Fibroblast of mammary gland (primary cell): ENCODE measurements around the gene NUDT6.
"Not testable (repeated sequence)": the region's sequence is repeated elsewhere in the genome, so short reads cannot be mapped to it uniquely, and the experiment has no call there.

ENCODE experiments used
- DNase-seq: peaks from one replicate; pipeline ENCODE4 v3.0.0-alpha.2; 2010; ENCODE audit warnings: low read depth
- H3K4me3 ChIP-seq: 2 replicates; pipeline ENCODE4 v1.5.1; 2011; ENCODE audit warnings: low read depth, mild to moderate bottlenecking, low read length, moderate library complexity; ENCODE audit not compliant: control insufficient read depth
- TF ChIP-seq, protein P1 (sequence below): conservative IDR thresholded peaks from 2 replicates; pipeline ENCODE4 v1.5.1; 2011; ENCODE audit warnings: low read depth, low read length, inconsistent platforms; ENCODE audit not compliant: control insufficient read depth, insufficient read depth

Gene NUDT6

DNA sequence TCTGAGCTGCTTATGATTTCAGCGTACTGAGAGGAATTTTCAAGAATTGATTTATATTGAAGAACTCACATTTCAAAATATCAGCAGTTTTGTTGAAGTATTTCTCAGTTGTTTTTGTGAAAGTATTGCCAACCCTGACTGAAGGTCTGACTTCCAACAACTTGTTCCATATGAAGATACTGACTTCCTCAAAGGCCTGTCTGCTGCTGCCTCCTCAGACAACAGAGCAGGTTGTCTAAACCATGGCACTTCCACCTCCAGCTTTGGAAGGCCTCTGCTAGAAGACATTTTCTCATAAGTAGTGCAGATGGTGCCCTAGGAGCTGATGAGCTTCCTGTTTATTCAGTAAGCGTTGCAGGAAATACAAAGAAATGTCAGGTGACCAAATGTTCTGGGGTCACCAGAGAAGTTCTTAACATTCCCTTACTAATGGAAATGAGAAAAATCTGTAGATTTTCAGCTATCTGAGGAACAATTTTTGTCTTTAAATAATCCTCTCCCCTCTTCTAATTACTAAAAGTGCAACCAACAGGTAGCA, 67.0 kb downstream of the NUDT6 start:
- TF ChIP-seq, protein P1, sequence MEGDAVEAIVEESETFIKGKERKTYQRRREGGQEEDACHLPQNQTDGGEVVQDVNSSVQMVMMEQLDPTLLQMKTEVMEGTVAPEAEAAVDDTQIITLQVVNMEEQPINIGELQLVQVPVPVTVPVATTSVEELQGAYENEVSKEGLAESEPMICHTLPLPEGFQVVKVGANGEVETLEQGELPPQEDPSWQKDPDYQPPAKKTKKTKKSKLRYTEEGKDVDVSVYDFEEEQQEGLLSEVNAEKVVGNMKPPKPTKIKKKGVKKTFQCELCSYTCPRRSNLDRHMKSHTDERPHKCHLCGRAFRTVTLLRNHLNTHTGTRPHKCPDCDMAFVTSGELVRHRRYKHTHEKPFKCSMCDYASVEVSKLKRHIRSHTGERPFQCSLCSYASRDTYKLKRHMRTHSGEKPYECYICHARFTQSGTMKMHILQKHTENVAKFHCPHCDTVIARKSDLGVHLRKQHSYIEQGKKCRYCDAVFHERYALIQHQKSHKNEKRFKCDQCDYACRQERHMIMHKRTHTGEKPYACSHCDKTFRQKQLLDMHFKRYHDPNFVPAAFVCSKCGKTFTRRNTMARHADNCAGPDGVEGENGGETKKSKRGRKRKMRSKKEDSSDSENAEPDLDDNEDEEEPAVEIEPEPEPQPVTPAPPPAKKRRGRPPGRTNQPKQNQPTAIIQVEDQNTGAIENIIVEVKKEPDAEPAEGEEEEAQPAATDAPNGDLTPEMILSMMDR: no peak
- no peak overlapping the region for H3K4me3 ChIP-seq
- no peak for DNase-seq

DNA sequence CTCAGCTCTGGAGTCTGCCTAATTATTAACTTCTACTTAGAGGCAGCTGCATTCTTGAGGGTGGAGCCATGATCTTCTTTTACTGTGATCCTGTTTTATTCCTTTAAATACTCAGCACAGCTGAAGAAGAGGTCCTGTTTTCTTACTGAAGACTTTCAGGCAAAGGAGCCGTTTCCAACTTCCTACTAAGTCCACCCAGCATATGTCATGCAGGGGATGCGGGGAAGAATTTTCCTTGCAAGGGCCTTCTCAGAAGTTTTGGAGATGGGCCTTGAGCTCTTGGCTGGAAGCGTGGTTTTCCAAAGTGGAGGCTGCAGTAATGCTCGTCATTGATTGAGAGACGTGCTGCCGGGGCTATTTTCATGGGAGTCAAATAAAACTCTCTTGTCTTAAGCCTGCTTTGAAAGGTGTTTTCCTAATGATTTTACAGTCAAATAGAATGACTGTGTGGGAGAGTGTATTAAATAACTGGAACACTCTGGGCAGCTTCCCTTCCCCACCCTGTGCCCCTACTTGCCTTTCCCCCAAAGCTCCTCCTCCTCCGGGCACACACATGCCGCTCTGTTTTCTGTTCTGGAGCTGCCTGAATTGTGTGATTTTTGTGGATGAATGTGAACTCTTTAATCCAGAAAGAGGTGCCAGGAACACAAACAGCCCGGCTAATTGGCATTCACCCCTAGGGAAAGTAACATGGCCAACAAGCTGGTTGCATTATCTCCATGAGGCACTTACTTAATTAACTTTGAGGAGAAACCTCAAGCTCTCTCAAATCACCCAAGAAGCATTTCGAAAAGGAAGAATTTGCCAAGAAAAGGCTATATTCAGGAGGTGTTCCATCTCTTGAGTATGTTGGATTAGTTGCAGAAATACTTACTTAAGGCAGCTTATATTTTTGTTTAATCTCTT, 67.7 kb downstream of the NUDT6 start:
- peak; percentile 44 for DNase-seq
- TF ChIP-seq, protein P1: no peak
- peak overlapping the region; percentile 27 for H3K4me3 ChIP-seq

DNA sequence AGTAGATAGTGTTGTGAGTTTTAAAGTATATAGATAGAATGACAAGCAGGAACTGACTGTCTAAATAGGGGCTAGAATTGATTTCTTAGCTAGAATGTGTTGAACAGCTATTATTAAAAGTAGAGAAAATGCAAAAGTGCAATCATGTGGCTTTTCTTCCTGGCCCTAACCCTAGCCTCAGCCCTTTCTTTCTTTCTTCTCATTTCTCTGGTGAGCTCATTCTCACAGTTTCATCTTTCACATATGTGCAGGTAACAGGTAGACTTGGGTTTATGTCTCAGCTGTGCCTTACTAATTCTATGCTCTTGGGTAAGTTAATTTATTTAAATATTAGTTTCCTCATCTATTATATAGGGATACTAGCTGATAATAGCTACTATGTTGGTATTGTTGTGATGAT, 70.8 kb downstream of the NUDT6 start:
- H3K4me3 ChIP-seq: no peak overlapping the region
- DNase-seq: no peak
- TF ChIP-seq, protein P1: no peak

DNA sequence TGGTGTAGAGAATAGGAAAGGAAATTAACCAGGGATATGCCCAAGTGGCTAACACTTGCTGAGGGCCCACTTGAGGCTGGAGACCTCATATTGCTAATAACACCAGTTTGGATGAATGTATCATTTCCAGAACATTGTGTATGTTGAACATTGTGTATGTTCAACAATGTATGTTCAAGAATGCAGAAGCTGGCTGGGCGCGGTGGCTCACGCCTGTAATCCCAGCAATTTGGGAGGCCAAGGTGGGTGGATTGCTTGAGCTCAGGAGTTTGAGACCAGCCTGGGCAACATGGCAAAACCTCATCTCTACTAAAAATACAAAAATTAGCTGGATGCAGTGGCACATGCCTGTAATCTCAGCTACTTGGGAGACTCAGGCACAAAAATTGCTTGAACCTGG, 72.6 kb downstream of the NUDT6 start:
- H3K4me3 ChIP-seq, DNase-seq: not testable (repeated sequence)

DNA sequence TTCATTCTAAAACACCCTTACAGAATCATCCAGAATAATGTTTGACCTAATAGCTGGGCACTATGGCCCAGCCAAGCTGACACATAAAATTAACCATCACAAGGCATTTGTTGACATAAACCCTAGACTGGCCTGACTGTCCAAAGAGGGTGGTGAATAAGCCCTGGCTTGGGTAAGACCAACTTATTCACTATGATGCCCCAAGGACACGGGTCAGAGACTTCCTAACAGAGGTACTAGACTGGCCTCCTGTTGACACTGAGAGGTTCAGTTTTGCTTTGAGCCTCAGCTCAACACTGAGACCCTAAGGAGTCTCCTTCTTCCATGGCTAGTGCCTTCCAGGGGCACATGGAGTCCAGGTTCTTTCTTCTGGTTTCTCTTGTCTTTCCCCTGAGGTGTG, 74.5 kb downstream of the NUDT6 start:
- DNase-seq: no peak
- H3K4me3 ChIP-seq: no peak overlapping the region
- TF ChIP-seq, protein P1: no peak

DNA sequence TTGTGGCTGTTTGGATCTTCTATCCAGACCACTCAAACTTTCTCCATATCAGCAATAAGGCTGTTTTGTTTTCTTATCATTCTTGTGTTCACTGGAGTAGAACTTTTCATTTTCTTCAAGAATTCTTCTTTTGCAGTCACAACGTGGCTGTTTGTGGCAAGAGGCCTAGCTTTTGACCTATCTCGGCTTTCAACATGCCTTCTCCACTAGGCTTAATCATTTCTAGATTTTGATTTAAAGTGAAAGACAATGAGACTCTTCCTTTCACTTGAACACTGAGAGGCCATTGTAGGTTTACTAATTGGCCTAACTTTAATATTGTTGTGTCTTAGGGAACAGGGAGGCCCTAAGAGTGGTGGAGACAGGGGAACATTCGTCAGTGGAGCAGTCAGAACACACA, 76.6 kb downstream of the NUDT6 start:
- TF ChIP-seq, protein P1: no peak
- no peak overlapping the region for H3K4me3 ChIP-seq
- DNase-seq: no peak

DNA sequence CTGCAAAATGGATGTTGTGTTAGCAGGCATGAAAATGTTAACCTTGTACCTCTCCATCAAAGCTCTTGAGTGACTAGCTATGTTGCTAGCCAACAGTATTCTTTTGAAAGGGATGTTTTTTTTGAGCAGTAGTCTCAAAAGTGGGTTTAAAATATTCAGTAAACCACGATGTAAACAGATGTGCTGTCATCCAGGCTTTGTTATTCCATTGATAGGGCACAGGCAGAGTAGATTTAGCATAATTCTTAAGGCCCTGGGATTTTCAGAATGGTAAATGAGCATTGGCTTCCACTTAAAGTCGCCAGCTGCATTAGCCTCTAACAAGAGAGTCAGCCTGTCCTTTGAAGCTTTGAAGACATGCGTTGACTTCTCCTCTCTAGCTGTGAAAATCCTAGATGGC, 77.3 kb downstream of the NUDT6 start:
- DNase-seq: no peak
- TF ChIP-seq, protein P1: no peak
- H3K4me3 ChIP-seq: no peak overlapping the region

DNA sequence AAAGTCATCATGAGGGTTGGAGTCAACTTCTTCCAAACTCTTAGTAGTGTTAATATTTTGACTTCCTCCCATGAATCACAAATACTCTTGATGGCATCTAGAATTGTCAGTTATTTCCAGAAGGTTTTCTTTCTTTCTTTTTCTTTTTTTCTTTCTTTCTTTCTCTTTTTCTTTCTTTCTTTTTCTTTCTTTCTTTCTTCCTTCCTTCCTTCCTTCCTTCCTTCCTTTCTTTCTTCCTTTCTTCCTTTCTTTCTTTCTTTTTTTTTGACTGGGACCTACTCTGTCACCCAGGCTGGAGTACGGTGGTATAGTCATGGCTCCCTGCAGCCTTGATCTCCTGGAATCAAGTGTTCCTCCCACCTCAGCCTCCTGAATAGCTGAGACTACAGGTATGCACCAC, 78.0 kb downstream of the NUDT6 start:
- not testable (repeated sequence) for DNase-seq, H3K4me3 ChIP-seq
